Endothelial cell of umbilical vein (primary cell): ENCODE results near the gene GADD45GIP1. TPM values are rescaled to one million over a fixed set of nuclear protein-coding genes. Genes with fewer than 3 reads are reported as not detected.

Experiments
- BruUV-seq: library from RNA; stranded (reverse); fragments of 400-500 nt; replicated peaks from 2 replicates; lab custom pipeline; 2021; lab: Mats Ljungman, UMichigan
- CTCF ChIA-PET: fragments of 300-600, 350-600 bp; sonication (Branson Sonifier 250); formaldehyde crosslinking; loops from one replicate; lab custom pipeline; 2021; ENCODE audit warnings: antibody characterized with exemption, inconsistent platforms; lab: Charles Lee
- POLR2A ChIA-PET: fragments of 300-600, 350-600 bp; sonication (Branson Sonifier 250); formaldehyde crosslinking; loops from one replicate; lab custom pipeline; 2021; ENCODE audit warnings: antibody characterized with exemption, inconsistent platforms; lab: Charles Lee
- DNase-seq: peaks from one replicate; pipeline ENCODE4 v3.0.0-alpha.2; 2011; ENCODE audit warnings: low read depth, low spot score
- FAIRE-seq: peaks from 2 replicates; lab custom pipeline; 2011; peaks lifted over from hg19 to GRCh38; lab: Jason Lieb, UNC
- H2AFZ ChIP-seq: 2 replicates; pipeline ENCODE4 v1.6.0; 2012; ENCODE audit warnings: low read depth, low read length, control low read depth, inconsistent platforms
- H3K27ac ChIP-seq: 2 replicates; pipeline ENCODE4 v1.5.1; 2011; ENCODE audit warnings: low read depth, mild to moderate bottlenecking, control low read depth, low read length, moderate library complexity; ENCODE audit not compliant: insufficient read depth
- H3K27me3 ChIP-seq, 2 experiments: 2 replicates each; pipeline versions ENCODE4 v1.6.0 to v1.6.1; 2011; ENCODE audit warnings: low read length in 2 of 2, mixed read lengths in 1 of 2; ENCODE audit not compliant: control insufficient read depth in 2 of 2, insufficient read depth in 2 of 2
- H3K36me3 ChIP-seq, 2 experiments: 2 replicates in 1 of 2; 3 replicates in 1 of 2; pipeline ENCODE4 v1.5.1; 2011; ENCODE audit warnings: low read length in 2 of 2, mild to moderate bottlenecking in 1 of 2, moderate library complexity in 1 of 2; ENCODE audit not compliant: control insufficient read depth in 2 of 2, insufficient read depth in 2 of 2; ENCODE audit errors: extremely low read depth in 1 of 2
- H3K4me1 ChIP-seq: 3 replicates; pipeline ENCODE4 v1.5.1; 2011; ENCODE audit warnings: mild to moderate bottlenecking, low read length; ENCODE audit not compliant: control insufficient read depth, insufficient read depth; ENCODE audit errors: extremely low read depth
- H3K4me2 ChIP-seq: 2 replicates; pipeline ENCODE4 v1.6.1; 2011; ENCODE audit warnings: low read length, control low read depth, mixed read lengths; ENCODE audit not compliant: insufficient read depth
- H3K4me3 ChIP-seq, 3 experiments: fragments of 200-600 bp in 1 of 3; sonication (generic), shearing (Covaris generic) in 1 of 3; replicated peaks in 1 of 3; 2 replicates each; pipeline ENCODE4 v1.5.1; 2011 to 2016; ENCODE audit warnings: control low read depth in 3 of 3, low read length in 3 of 3, mild to moderate bottlenecking in 2 of 3, inconsistent platforms in 1 of 3, low read depth in 1 of 3, moderate library complexity in 1 of 3; ENCODE audit not compliant: insufficient read depth in 1 of 3
- H3K79me2 ChIP-seq: 2 replicates; pipeline ENCODE4 v1.6.0; 2012; ENCODE audit warnings: low read length, inconsistent platforms; ENCODE audit not compliant: control insufficient read depth, insufficient read depth
- H3K9ac ChIP-seq: replicated peaks from 2 replicates; pipeline ENCODE3; 2011; ENCODE audit warnings: low read length, control low read depth; ENCODE audit not compliant: insufficient read depth; ENCODE audit errors: extremely low read depth
- H3K9me1 ChIP-seq: replicated peaks from 3 replicates; pipeline ENCODE4 v1.6.0; 2011; ENCODE audit warnings: mild to moderate bottlenecking, low read length; ENCODE audit not compliant: control insufficient read depth, insufficient read depth; ENCODE audit errors: extremely low read depth
- H3K9me3 ChIP-seq: replicated peaks from 2 replicates; pipeline ENCODE4 v1.5.1; 2012; ENCODE audit warnings: low read length, inconsistent platforms; ENCODE audit not compliant: control insufficient read depth, insufficient read depth
- H4K20me1 ChIP-seq: replicated peaks from 2 replicates; pipeline ENCODE3; 2011; ENCODE audit warnings: mild to moderate bottlenecking, low read length; ENCODE audit not compliant: control insufficient read depth, insufficient read depth; ENCODE audit errors: extremely low read depth
- CTCF ChIP-seq, 2 donors: IDR thresholded peaks; 1 replicate in 1 of 2; 2 replicates in 1 of 2; pipeline ENCODE4 v1.5.1; 2011; ENCODE audit warnings: low read length in 2 of 2, mild to moderate bottlenecking in 2 of 2, moderate library complexity in 2 of 2, control low read depth in 1 of 2, inconsistent platforms in 1 of 2, low read depth in 1 of 2; ENCODE audit not compliant: insufficient read depth in 1 of 2; ENCODE audit errors: extremely low read depth in 1 of 2
- FOS ChIP-seq: IDR thresholded peaks from 2 replicates; pipeline ENCODE4 v1.6.1; 2011; ENCODE audit warnings: mild to moderate bottlenecking, low read length, moderate library complexity, borderline replicate concordance; ENCODE audit not compliant: insufficient read depth
- GATA2 ChIP-seq: IDR thresholded peaks from 2 replicates; pipeline ENCODE4 v1.7.0; 2011; ENCODE audit warnings: low read depth, mild to moderate bottlenecking, moderate library complexity, mixed read lengths, low read length; ENCODE audit not compliant: insufficient read length, insufficient read depth
- JUN ChIP-seq: IDR thresholded peaks from 2 replicates; pipeline ENCODE4 v1.6.1; 2011; ENCODE audit warnings: borderline replicate concordance, low read depth; ENCODE audit not compliant: insufficient read length, insufficient read depth
- MAX ChIP-seq: IDR thresholded peaks from 2 replicates; pipeline ENCODE4 v1.6.1; 2011; ENCODE audit not compliant: insufficient read depth, insufficient read length
- MYC ChIP-seq: IDR thresholded peaks from one replicate; pipeline ENCODE4 v1.6.1; 2011; ENCODE audit warnings: mild to moderate bottlenecking, low read depth, low read length
- POLR2A ChIP-seq: IDR thresholded peaks from 2 replicates; pipeline ENCODE4 v1.6.1; 2012; ENCODE audit warnings: low read depth, mild to moderate bottlenecking, control low read depth, low read length
- dilution Hi-C: fragments of 300-500 bp; cut with MboI; formaldehyde crosslinking; loops from one replicate; pipeline ENCODE4 v1.15.0; 2019; ENCODE audit warnings: low sequenced_read_pairs; ENCODE audit not compliant: extremely low pct_ligation_motif_present
- intact Hi-C: fragments of 100-400 bp; cut with micrococcal nuclease; formaldehyde crosslinking; loops from one replicate; pipeline ENCODE4 v1.10.0; 2022
- polyA plus RNA-seq, 4 experiments: library from polyadenylated mRNA; depleted of rRNA in 3 of 4; stranded (reverse) in 3 of 4; unstranded in 1 of 4; fragments of >200 nt; gene quantifications; 2 replicates each; pipeline versions ENCODE4 v1.2.1 to v1.2.3, GENCODE V29; 2011 to 2012; ENCODE audit warnings: missing spikeins in 1 of 4
- total RNA-seq: library from RNA; stranded (reverse); gene quantifications from 2 replicates; pipeline ENCODE4 v1.2.3, GENCODE V29; 2021

GADD45GIP1 gene
- total and polyA plus RNA-seq, 2 donors (not counting 3 experiments of a cell fraction or from before 2014, with no cell fraction given): 32.8 to 38.3 TPM

GRCh38 chr19:12987190-12987589 is 30.2 kb upstream of the GADD45GIP1 start:
- no peak for DNase-seq
- dilution Hi-C loops: no loop called here
- H3K79me2 ChIP-seq: no peaks in the 10 kb centered on the region
- H3K36me3 ChIP-seq: no peaks in the 10 kb centered on the region
- TF ChIP-seq GATA2 (no peak), MAX (no peak), POLR2A (no peak), JUN (no peak), CTCF (IDR thresholded peaks at IDR 0.05; ENCODE audit: extremely low read depth in 1 of 2, insufficient read depth in 1 of 2, low read depth in 1 of 2, low read length in 2 of 2) (no peak), MYC (no peak), FOS (no peak)
- H3K4me1 ChIP-seq: peaks cover 2% of the 10 kb centered on the region
- H3K9me1 ChIP-seq: no peaks in the 10 kb centered on the region
- H3K9me3 ChIP-seq: no peaks in the 10 kb centered on the region
- no peaks in the 10 kb centered on the region for H4K20me1 ChIP-seq
- no peak overlapping the region for H3K4me2 ChIP-seq
- H3K27ac ChIP-seq: no peak overlapping the region
- BruUV-seq: no TSS peak
- H3K4me3 ChIP-seq: no peak overlapping the region
- no peak for FAIRE-seq
- POLR2A ChIA-PET: no interaction called here
- CTCF ChIA-PET: no interaction called here
- intact Hi-C loops: no loop called here
- H3K9ac ChIP-seq: no peak overlapping the region
- no peak overlapping the region for H2AFZ ChIP-seq
- H3K27me3 ChIP-seq: no peaks in the 10 kb centered on the region
